H9 (cell line): ENCODE data around the gene TRMT10C. TPM values are rescaled to one million over a fixed set of nuclear protein-coding genes. Genes with fewer than 3 reads are reported as not detected.
A peak's percentile ranks its signal among the peaks of the same experiment; 100 is the strongest.

Experiments
- DNase-seq: peaks from one replicate; pipeline ENCODE4 v3.0.0-alpha.2; 2017
- H2AFZ ChIP-seq: one replicate; pipeline ENCODE4 v1.6.1; 2013; ENCODE audit warnings: mild to moderate bottlenecking, low read length, control low read depth, moderate library complexity
- H2AK5ac ChIP-seq: 2 replicates; pipeline ENCODE4 v1.6.1; 2013; ENCODE audit warnings: low read length, control low read depth, mixed read lengths; ENCODE audit not compliant: insufficient read length
- H2BK120ac ChIP-seq: one replicate; pipeline ENCODE4 v1.6.1; 2013; ENCODE audit warnings: low read depth, mild to moderate bottlenecking, low read length, control low read depth, inconsistent platforms; ENCODE audit not compliant: poor library complexity, severe bottlenecking
- H2BK12ac ChIP-seq: 2 replicates; pipeline ENCODE4 v1.6.1; 2013; ENCODE audit warnings: low read length, control low read depth, mixed read lengths, low read depth; ENCODE audit not compliant: insufficient read length
- H2BK15ac ChIP-seq: 2 replicates; pipeline ENCODE4 v1.6.1; 2013; ENCODE audit warnings: low read depth, low read length, control low read depth
- H2BK20ac ChIP-seq: one replicate; pipeline ENCODE4 v1.6.1; 2013; ENCODE audit warnings: low read depth, mild to moderate bottlenecking, low read length, control low read depth, inconsistent platforms; ENCODE audit not compliant: poor library complexity, severe bottlenecking
- H2BK5ac ChIP-seq: 2 replicates; pipeline ENCODE4 v1.6.1; 2013; ENCODE audit warnings: low read length, control low read depth, mixed read lengths; ENCODE audit not compliant: insufficient read length
- H3K14ac ChIP-seq: 2 replicates; pipeline ENCODE4 v1.6.1; 2013; ENCODE audit warnings: low read length, control low read depth; ENCODE audit not compliant: insufficient read depth
- H3K18ac ChIP-seq: 2 replicates; pipeline ENCODE4 v1.6.1; 2013; ENCODE audit warnings: low read depth, mild to moderate bottlenecking, mixed read lengths, low read length, control low read depth; ENCODE audit not compliant: insufficient read length
- H3K23ac ChIP-seq: 2 replicates; pipeline ENCODE4 v1.6.1; 2013; ENCODE audit warnings: low read length, control low read depth, mixed read lengths, low read depth; ENCODE audit not compliant: insufficient read length
- H3K23me2 ChIP-seq: 2 replicates; pipeline ENCODE4 v1.6.1; 2013; ENCODE audit warnings: low read depth, mild to moderate bottlenecking, mixed read lengths, low read length, control low read depth; ENCODE audit not compliant: insufficient read length, poor library complexity, severe bottlenecking
- H3K27ac ChIP-seq: 2 replicates; pipeline ENCODE4 v1.5.1; 2013; ENCODE audit warnings: low read length, control low read depth, mixed read lengths, low read depth; ENCODE audit not compliant: insufficient read length
- H3K27me3 ChIP-seq: 2 replicates; pipeline ENCODE4 v1.6.1; 2013; ENCODE audit warnings: low read length, control low read depth, inconsistent platforms; ENCODE audit not compliant: insufficient read depth
- H3K4ac ChIP-seq: 2 replicates; pipeline ENCODE4 v1.6.1; 2013; ENCODE audit warnings: low read depth, mild to moderate bottlenecking, control low read depth, inconsistent platforms, low read length, moderate library complexity
- H3K4me1 ChIP-seq: 2 replicates; pipeline ENCODE4 v1.6.1; 2013; ENCODE audit warnings: low read length, control low read depth, inconsistent platforms; ENCODE audit not compliant: insufficient read depth
- H3K4me2 ChIP-seq: 2 replicates; pipeline ENCODE4 v1.6.1; 2013; ENCODE audit warnings: low read length, control low read depth, mixed read lengths; ENCODE audit not compliant: insufficient read length, insufficient read depth
- H3K56ac ChIP-seq: 2 replicates; pipeline ENCODE4 v1.6.1; 2013; ENCODE audit warnings: low read depth, mild to moderate bottlenecking, mixed read lengths, low read length, control low read depth; ENCODE audit not compliant: insufficient read length
- H3K79me1 ChIP-seq: 2 replicates; pipeline ENCODE4 v1.6.1; 2013; ENCODE audit warnings: low read depth, mild to moderate bottlenecking, moderate library complexity, low read length, control low read depth, inconsistent platforms; ENCODE audit not compliant: insufficient read depth, poor library complexity, severe bottlenecking
- H3K79me2 ChIP-seq: 2 replicates; pipeline ENCODE4 v1.6.1; 2013; ENCODE audit warnings: low read length, control low read depth, inconsistent platforms; ENCODE audit not compliant: insufficient read depth
- H3K9ac ChIP-seq: 2 replicates; pipeline ENCODE4 v1.6.1; 2013; ENCODE audit warnings: low read length, control low read depth, mixed read lengths; ENCODE audit not compliant: insufficient read length; ENCODE audit errors: extremely low read depth
- H3K9me3 ChIP-seq: one replicate; pipeline ENCODE4 v1.6.1; 2013; ENCODE audit warnings: low read depth, low read length, inconsistent platforms; ENCODE audit not compliant: control insufficient read depth
- H3T11ph ChIP-seq: one replicate; pipeline ENCODE4 v1.6.1; 2013; ENCODE audit warnings: mild to moderate bottlenecking, low read length, control low read depth, inconsistent platforms
- H4K20me1 ChIP-seq: one replicate; pipeline ENCODE4 v1.6.1; 2013; ENCODE audit not compliant: control insufficient read depth, insufficient read length, insufficient read depth
- H4K5ac ChIP-seq: 2 replicates; pipeline ENCODE4 v1.6.1; 2013; ENCODE audit warnings: low read depth, mild to moderate bottlenecking, mixed read lengths, low read length, control low read depth; ENCODE audit not compliant: insufficient read length
- H4K8ac ChIP-seq: replicated peaks from 2 replicates; pipeline ENCODE4 v1.6.1; 2013; ENCODE audit warnings: low read length, control low read depth, mixed read lengths, low read depth; ENCODE audit not compliant: insufficient read length
- H4K91ac ChIP-seq: 2 replicates; pipeline ENCODE4 v1.6.1; 2013; ENCODE audit warnings: low read depth, mild to moderate bottlenecking, moderate library complexity, mixed read lengths, low read length, control low read depth; ENCODE audit not compliant: insufficient read length
- H3K27ac Mint-ChIP-seq, 3 experiments: 2 replicates in 2 of 3; 3 replicates in 1 of 3; pipeline ENCODE4 v1.8.0; 2020 to 2021; ENCODE audit warnings: mixed read lengths in 3 of 3, mild to moderate bottlenecking in 1 of 3, moderate library complexity in 1 of 3
- H3K27me3 Mint-ChIP-seq: 2 replicates; pipeline ENCODE4 v1.8.0; 2021; ENCODE audit warnings: low read depth, mild to moderate bottlenecking, moderate library complexity, mixed read lengths
- H3K36me3 Mint-ChIP-seq, 3 experiments: 2 replicates in 2 of 3; 3 replicates in 1 of 3; pipeline ENCODE4 v1.8.0; 2020 to 2021; ENCODE audit warnings: low read depth in 3 of 3, mixed read lengths in 3 of 3; ENCODE audit not compliant: insufficient read depth in 1 of 3
- H3K4me1 Mint-ChIP-seq, 2 experiments: 2 replicates each; pipeline ENCODE4 v1.8.0; 2020; ENCODE audit warnings: mixed read lengths in 2 of 2
- H3K4me3 Mint-ChIP-seq, 2 experiments: 2 replicates in 1 of 2; 3 replicates in 1 of 2; pipeline ENCODE4 v1.8.0; 2020 to 2021; ENCODE audit warnings: mild to moderate bottlenecking in 2 of 2, mixed read lengths in 2 of 2, moderate library complexity in 1 of 2
- H3K9me3 Mint-ChIP-seq, 2 experiments: 2 replicates in 1 of 2; 3 replicates in 1 of 2; pipeline ENCODE4 v1.8.0; 2020; ENCODE audit warnings: mild to moderate bottlenecking in 2 of 2, mixed read lengths in 2 of 2, moderate library complexity in 1 of 2
- CTCF ChIP-seq: fragments of 200-600 bp; sonication (generic); conservative IDR thresholded peaks from 3 replicates; pipeline ENCODE4 v1.8.0; 2021; ENCODE audit warnings: antibody characterized with exemption, mild to moderate bottlenecking
- total RNA-seq: library from RNA; stranded (reverse); gene quantifications from 2 replicates; pipeline ENCODE4 v1.2.1, GENCODE V29; 2021

The TRMT10C gene
- total RNA-seq, 1 experiment from 2014 or later, result 53.6 TPM

DNA sequence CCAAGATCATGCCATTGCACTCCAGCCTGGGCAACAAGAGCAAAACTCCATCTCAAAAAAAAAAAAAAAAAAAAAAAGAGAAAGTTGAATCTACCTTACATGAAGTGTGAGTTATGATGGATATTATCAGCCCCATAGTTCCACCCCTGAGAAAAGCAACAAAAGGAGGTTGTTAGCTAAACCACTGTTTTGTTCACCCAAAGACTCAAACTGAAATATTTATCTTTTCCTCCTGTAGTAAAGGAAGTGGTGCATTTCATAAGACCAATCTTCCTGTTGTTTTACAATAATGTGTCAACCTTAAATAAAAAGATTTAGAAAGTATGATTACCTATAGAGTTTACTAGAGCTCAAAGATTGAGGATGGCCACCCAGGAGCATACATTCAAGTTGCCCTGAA lies 18.7 kb upstream of the TRMT10C start:
- Histone ChIP-seq H3K23me2 (no peaks in the 10 kb centered on the region), H3K79me2 (no peaks in the 10 kb centered on the region), H2BK5ac (no peak overlapping the region), H2BK120ac (no peak overlapping the region), H3K4me2 (no peak overlapping the region), H2AFZ (no peak overlapping the region), H3K18ac (no peak overlapping the region), H2BK20ac (no peak overlapping the region), H4K5ac (no peak overlapping the region), H4K91ac (no peak overlapping the region), H3K79me1 (no peaks in the 10 kb centered on the region), H2BK15ac (no peak overlapping the region), H3K4me1 (no peaks in the 10 kb centered on the region; the same call in 1 of the 2 replicates), H3K27ac (no peak overlapping the region), H2BK12ac (no peak overlapping the region), H3K23ac (no peak overlapping the region), H3K9ac (no peak overlapping the region), H3K4ac (no peak overlapping the region), H2AK5ac (no peak overlapping the region), H3K9me3 (no peaks in the 10 kb centered on the region), H4K8ac (no peak overlapping the region), H3K56ac (no peak overlapping the region), H4K20me1 (no peaks in the 10 kb centered on the region), H3T11ph (no peak overlapping the region), H3K27me3 (no peaks in the 10 kb centered on the region), H3K14ac (no peak overlapping the region)
- Mint-ChIP-seq H3K27ac (peak overlapping the region in 1 of 3 experiments; percentile 77; a peak in 1 of 7 replicates), H3K9me3 (peaks cover 24 to 37% of the 10 kb centered on the region in 2 experiments), H3K4me1 (peaks cover 11 to 13% of the 10 kb centered on the region in 2 experiments), H3K4me3 (no peak overlapping the region), H3K27me3 (no peaks in the 10 kb centered on the region; the same call in none of the 2 replicates), H3K36me3 (peaks cover 5 to 20% (median 8%) of the 10 kb centered on the region in 3 experiments; a peak in 5 of 7 replicates)
- no peak for TF ChIP-seq CTCF
- no peak for DNase-seq
